Esophagus muscularis mucosa (tissue), 3 donors: ENCODE data around the gene DIDO1.

Source experiments
- POLR2AphosphoS5 ChIP-seq, 2 donors: sonication (generic); formaldehyde crosslinking; IDR thresholded peaks; one replicate each; pipeline ENCODE4 v1.6.1; 2017; ENCODE audit warnings: antibody characterized with exemption in 2 of 2
- TF ChIP-seq, protein P1 (sequence below), 3 experiments: fragments of 200-600 bp in 2 of 3; fragments of 450-650 bp in 1 of 3; sonication (generic) in 2 of 3; IDR thresholded peaks; one replicate each; pipeline ENCODE4 v1.5.1; 2017 to 2019; ENCODE audit warnings: antibody characterized with exemption in 3 of 3, mild to moderate bottlenecking in 2 of 3, moderate library complexity in 1 of 3

DNA sequence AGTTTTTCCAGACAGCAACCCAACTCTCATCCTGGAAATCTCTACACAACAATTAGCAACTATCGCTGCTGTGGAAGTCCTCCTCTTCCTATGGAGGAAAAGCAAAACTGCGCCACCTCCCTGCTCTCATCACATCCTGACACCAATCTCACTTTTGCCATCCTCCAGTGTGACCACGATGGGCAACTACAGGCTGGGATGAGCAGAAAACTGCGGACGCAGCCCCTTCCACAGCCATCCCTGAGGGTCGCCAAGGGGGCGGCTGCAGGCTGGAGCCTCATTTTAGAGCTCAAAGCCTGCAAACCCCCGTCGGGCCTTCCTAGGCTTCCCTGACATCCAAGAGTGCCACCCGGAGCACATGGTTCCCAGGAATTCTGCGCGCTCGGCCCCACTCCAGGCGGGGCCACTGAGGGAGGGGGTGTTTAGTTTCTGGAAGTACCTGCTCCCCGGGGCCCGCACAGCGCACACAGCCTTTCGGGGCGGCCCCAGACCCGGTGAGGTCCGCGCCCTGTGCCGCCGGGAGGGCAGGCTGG is 65.8 kb downstream of the DIDO1 start:
- no peak for TF ChIP-seq POLR2AphosphoS5 (IDR thresholded peaks at IDR 0.05)
- TF ChIP-seq, protein P1, sequence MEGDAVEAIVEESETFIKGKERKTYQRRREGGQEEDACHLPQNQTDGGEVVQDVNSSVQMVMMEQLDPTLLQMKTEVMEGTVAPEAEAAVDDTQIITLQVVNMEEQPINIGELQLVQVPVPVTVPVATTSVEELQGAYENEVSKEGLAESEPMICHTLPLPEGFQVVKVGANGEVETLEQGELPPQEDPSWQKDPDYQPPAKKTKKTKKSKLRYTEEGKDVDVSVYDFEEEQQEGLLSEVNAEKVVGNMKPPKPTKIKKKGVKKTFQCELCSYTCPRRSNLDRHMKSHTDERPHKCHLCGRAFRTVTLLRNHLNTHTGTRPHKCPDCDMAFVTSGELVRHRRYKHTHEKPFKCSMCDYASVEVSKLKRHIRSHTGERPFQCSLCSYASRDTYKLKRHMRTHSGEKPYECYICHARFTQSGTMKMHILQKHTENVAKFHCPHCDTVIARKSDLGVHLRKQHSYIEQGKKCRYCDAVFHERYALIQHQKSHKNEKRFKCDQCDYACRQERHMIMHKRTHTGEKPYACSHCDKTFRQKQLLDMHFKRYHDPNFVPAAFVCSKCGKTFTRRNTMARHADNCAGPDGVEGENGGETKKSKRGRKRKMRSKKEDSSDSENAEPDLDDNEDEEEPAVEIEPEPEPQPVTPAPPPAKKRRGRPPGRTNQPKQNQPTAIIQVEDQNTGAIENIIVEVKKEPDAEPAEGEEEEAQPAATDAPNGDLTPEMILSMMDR (IDR thresholded peaks at IDR 0.05) = no peak
